ENCODE data around the gene RPS6KA2. TPM values are rescaled to one million over a fixed set of nuclear protein-coding genes. Genes with fewer than 3 reads are reported as not detected.

RPS6KA2 gene
- total RNA-seq, 3 donors from 2014 or later (not counting 1 experiment from before 2014, with no cell fraction given) = 2.8 to 4.5 (median 2.9) TPM

GRCh38 chr6:166667796-166668610 is 41.0 kb upstream of the RPS6KA2 start:
- TF ChIP-seq CTCF (IDR thresholded peaks at IDR 0.05) = no peak
- 90% methylated on average over 18 of the region's 18 CpGs for WGBS (ENCODE audit: insufficient coverage)
- no peak overlapping the region for H3K27ac ChIP-seq (ENCODE audit: low read length)
- H3K36me3 Mint-ChIP-seq = no peaks in the 10 kb centered on the region
- H3K4me3 ChIP-seq (ENCODE audit: low read length) = no peak overlapping the region
- peaks cover 8 to 12% of the 10 kb centered on the region in 2 donors for H3K4me1 Mint-ChIP-seq
- H3K9me3 ChIP-seq (ENCODE audit: control insufficient read depth, insufficient read depth, low read length) = no peaks in the 10 kb centered on the region
- intact Hi-C loops (cut with micrococcal nuclease) = no loop called here
- H3K27ac Mint-ChIP-seq = no peak overlapping the region
- no peak overlapping the region for H3K4me3 Mint-ChIP-seq
- no peaks in the 10 kb centered on the region for H3K36me3 ChIP-seq (ENCODE audit: control insufficient read depth, insufficient read depth, low read length)
- no peak for DNase-seq
- peaks cover 23 to 28% of the 10 kb centered on the region in 2 donors for H3K27me3 Mint-ChIP-seq (ENCODE audit: low read depth in 2 of 2)
- no peaks in the 10 kb centered on the region for H3K27me3 ChIP-seq (ENCODE audit: control insufficient read depth, insufficient read depth, low read length)
- H3K4me1 ChIP-seq (ENCODE audit: control insufficient read depth, insufficient read depth, low read length) = peaks cover 3% of the 10 kb centered on the region
- no peaks in the 10 kb centered on the region for H3K9me3 Mint-ChIP-seq
- ATAC-seq = no peak

- Histone ChIP-seq H3K27me3 (ENCODE audit: control insufficient read depth, insufficient read depth, low read length) (no peaks in the 10 kb centered on the region), H3K36me3 (ENCODE audit: control insufficient read depth, insufficient read depth, low read length) (no peaks in the 10 kb centered on the region), H3K4me1 (ENCODE audit: control insufficient read depth, insufficient read depth, low read length) (no peaks in the 10 kb centered on the region), H3K27ac (ENCODE audit: low read length) (no peak overlapping the region), H3K4me3 (ENCODE audit: low read length) (no peak overlapping the region), H3K9me3 (ENCODE audit: control insufficient read depth, insufficient read depth, low read length) (no peaks in the 10 kb centered on the region)
- no peak overlapping the region for H3K4me3 Mint-ChIP-seq
- no peaks in the 10 kb centered on the region for H3K36me3 Mint-ChIP-seq
- peaks cover 22 to 26% of the 10 kb centered on the region in 2 donors for H3K27me3 Mint-ChIP-seq (ENCODE audit: low read depth in 2 of 2)
- intact Hi-C loops (cut with micrococcal nuclease) = no loop called here
- no peak overlapping the region for H3K27ac Mint-ChIP-seq
- H3K9me3 Mint-ChIP-seq = no peaks in the 10 kb centered on the region
- TF ChIP-seq CTCF (IDR thresholded peaks at IDR 0.05) = no peak
- ATAC-seq (no peak), DNase-seq (no peak)
- peaks cover 5 to 8% of the 10 kb centered on the region in 2 donors for H3K4me1 Mint-ChIP-seq
- WGBS (ENCODE audit: insufficient coverage) = 96% methylated on average over 4 of the region's 5 CpGs
Observed at GRCh38 chr6:166664135-166664534, 37.1 kb upstream of the RPS6KA2 start.

- Mint-ChIP-seq H3K27me3 (ENCODE audit: low read depth in 2 of 2) (peaks cover 22 to 31% of the 10 kb centered on the region in 2 donors), H3K27ac (no peak overlapping the region), H3K9me3 (no peaks in the 10 kb centered on the region), H3K4me1 (peaks cover 5 to 8% of the 10 kb centered on the region in 2 donors), H3K36me3 (no peaks in the 10 kb centered on the region), H3K4me3 (no peak overlapping the region)
- DNase-seq = no peak
- no peaks in the 10 kb centered on the region for H3K36me3 ChIP-seq (ENCODE audit: control insufficient read depth, insufficient read depth, low read length)
- no peak overlapping the region for H3K4me3 ChIP-seq (ENCODE audit: low read length)
- no peak for ATAC-seq
- no peaks in the 10 kb centered on the region for H3K4me1 ChIP-seq (ENCODE audit: control insufficient read depth, insufficient read depth, low read length)
- H3K9me3 ChIP-seq (ENCODE audit: control insufficient read depth, insufficient read depth, low read length) = no peaks in the 10 kb centered on the region
- TF ChIP-seq CTCF (IDR thresholded peaks at IDR 0.05) = no peak
- no peaks in the 10 kb centered on the region for H3K27me3 ChIP-seq (ENCODE audit: control insufficient read depth, insufficient read depth, low read length)
- H3K27ac ChIP-seq (ENCODE audit: low read length) = no peak overlapping the region
- intact Hi-C loops (cut with micrococcal nuclease) = no loop called here
- 60% methylated on average over 6 of the region's 6 CpGs for WGBS (ENCODE audit: insufficient coverage)
Observed at GRCh38 chr6:166663568-166663967, 36.5 kb upstream of the RPS6KA2 start.

Data from natural killer cell (primary cell).